ENCODE measurements around the gene TRAF7. TPM values are rescaled to one million over a fixed set of nuclear protein-coding genes. Genes with fewer than 3 reads are reported as not detected.

TRAF7 gene
- polyA plus RNA-seq, 1 donor from 2014 or later, result 30.9 TPM

DNA sequence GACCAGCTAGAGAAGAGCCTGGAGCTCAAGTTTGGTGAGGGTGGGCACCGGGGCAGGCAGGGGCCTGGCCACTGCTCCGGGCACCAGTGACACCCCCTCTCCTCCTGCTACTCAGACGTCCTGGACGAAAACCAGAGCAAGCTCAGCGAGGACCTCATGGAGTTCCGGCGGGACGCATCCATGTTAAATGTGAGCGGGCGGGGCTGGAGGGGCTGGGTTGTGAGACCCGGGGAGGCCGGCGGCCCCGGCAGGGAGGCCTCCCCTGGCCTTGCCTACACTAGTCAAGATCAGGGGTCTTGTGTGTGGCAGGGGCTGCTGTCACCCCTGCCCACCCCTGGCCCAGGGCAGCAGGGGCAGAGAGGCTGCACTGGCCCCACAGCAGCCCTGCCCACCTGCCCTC, 17.8 kb downstream of the TRAF7 start:
- Histone ChIP-seq H3K4me2 (ENCODE audit: low read length) (no peak overlapping the region), H3K27me3 (ENCODE audit: insufficient read depth, low read depth, low read length) (no peaks in the 10 kb centered on the region), H3K36me3 (ENCODE audit: insufficient read depth, low read length) (no peaks in the 10 kb centered on the region), H3K79me2 (replicated peaks; ENCODE audit: insufficient read depth, low read length) (no peaks in the 10 kb centered on the region), H3K9me2 (ENCODE audit: insufficient read depth, low read length) (no peaks in the 10 kb centered on the region), H3K4me3 (ENCODE audit: low read length) (no peak overlapping the region), H3K9me3 (ENCODE audit: low read length) (no peaks in the 10 kb centered on the region), H3K27ac (ENCODE audit: low read length) (no peak overlapping the region), H3F3A (ENCODE audit: insufficient read depth, low read length, poor library complexity, severe bottlenecking) (no peaks in the 10 kb centered on the region), H3K9ac (ENCODE audit: low read length) (no peak overlapping the region), H4K20me1 (ENCODE audit: insufficient read depth) (no peaks in the 10 kb centered on the region), H2AFZ (ENCODE audit: low read depth, low read length) (no peak overlapping the region)
- TF ChIP-seq TAF1 (IDR thresholded peaks at IDR 0.05; ENCODE audit: low read depth) (no peak), MXI1 (conservative IDR thresholded peaks at IDR 0.05; ENCODE audit: poor library complexity, severe bottlenecking) (no peak), SMC3 (conservative IDR thresholded peaks at IDR 0.05; ENCODE audit: poor library complexity) (no peak), EZH2 (IDR thresholded peaks at IDR 0.05; ENCODE audit: borderline replicate concordance, insufficient read depth, low read length, poor library complexity, severe bottlenecking) (no peak), RAD21 (conservative IDR thresholded peaks at IDR 0.05) (no peak), POLR2AphosphoS5 (IDR thresholded peaks at IDR 0.05) (no peak)
- TF ChIP-seq, protein P1, sequence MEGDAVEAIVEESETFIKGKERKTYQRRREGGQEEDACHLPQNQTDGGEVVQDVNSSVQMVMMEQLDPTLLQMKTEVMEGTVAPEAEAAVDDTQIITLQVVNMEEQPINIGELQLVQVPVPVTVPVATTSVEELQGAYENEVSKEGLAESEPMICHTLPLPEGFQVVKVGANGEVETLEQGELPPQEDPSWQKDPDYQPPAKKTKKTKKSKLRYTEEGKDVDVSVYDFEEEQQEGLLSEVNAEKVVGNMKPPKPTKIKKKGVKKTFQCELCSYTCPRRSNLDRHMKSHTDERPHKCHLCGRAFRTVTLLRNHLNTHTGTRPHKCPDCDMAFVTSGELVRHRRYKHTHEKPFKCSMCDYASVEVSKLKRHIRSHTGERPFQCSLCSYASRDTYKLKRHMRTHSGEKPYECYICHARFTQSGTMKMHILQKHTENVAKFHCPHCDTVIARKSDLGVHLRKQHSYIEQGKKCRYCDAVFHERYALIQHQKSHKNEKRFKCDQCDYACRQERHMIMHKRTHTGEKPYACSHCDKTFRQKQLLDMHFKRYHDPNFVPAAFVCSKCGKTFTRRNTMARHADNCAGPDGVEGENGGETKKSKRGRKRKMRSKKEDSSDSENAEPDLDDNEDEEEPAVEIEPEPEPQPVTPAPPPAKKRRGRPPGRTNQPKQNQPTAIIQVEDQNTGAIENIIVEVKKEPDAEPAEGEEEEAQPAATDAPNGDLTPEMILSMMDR (IDR thresholded peaks at IDR 0.05; ENCODE audit: poor library complexity, severe bottlenecking), result no peak
- TF ChIP-seq, protein P2, sequence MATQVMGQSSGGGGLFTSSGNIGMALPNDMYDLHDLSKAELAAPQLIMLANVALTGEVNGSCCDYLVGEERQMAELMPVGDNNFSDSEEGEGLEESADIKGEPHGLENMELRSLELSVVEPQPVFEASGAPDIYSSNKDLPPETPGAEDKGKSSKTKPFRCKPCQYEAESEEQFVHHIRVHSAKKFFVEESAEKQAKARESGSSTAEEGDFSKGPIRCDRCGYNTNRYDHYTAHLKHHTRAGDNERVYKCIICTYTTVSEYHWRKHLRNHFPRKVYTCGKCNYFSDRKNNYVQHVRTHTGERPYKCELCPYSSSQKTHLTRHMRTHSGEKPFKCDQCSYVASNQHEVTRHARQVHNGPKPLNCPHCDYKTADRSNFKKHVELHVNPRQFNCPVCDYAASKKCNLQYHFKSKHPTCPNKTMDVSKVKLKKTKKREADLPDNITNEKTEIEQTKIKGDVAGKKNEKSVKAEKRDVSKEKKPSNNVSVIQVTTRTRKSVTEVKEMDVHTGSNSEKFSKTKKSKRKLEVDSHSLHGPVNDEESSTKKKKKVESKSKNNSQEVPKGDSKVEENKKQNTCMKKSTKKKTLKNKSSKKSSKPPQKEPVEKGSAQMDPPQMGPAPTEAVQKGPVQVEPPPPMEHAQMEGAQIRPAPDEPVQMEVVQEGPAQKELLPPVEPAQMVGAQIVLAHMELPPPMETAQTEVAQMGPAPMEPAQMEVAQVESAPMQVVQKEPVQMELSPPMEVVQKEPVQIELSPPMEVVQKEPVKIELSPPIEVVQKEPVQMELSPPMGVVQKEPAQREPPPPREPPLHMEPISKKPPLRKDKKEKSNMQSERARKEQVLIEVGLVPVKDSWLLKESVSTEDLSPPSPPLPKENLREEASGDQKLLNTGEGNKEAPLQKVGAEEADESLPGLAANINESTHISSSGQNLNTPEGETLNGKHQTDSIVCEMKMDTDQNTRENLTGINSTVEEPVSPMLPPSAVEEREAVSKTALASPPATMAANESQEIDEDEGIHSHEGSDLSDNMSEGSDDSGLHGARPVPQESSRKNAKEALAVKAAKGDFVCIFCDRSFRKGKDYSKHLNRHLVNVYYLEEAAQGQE (IDR thresholded peaks at IDR 0.05; ENCODE audit: borderline replicate concordance), result no peak

DNA sequence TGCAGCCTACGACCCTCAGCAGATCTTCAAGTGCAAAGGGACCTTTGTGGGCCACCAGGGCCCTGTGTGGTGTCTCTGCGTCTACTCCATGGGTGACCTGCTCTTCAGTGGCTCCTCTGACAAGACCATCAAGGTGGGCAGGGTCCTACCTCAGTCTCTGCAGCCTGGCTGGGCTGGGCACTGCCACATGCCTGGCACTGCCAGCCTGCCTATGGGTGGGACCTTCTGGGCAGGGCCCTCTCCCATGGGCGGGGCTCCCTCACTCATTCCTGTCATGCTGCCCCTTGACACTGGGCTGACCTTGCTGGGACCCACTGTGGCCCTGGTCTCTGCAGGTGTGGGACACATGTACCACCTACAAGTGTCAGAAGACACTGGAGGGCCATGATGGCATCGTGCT, 18.3 kb downstream of the TRAF7 start:
- Histone ChIP-seq H3K36me3 (ENCODE audit: insufficient read depth, low read length) (no peaks in the 10 kb centered on the region), H3K9me2 (ENCODE audit: insufficient read depth, low read length) (no peaks in the 10 kb centered on the region), H3K79me2 (replicated peaks; ENCODE audit: insufficient read depth, low read length) (no peaks in the 10 kb centered on the region)

More for the DNA sequence above, 18.3 kb downstream of the TRAF7 start:
- no peaks in the 10 kb centered on the region for H3F3A ChIP-seq (ENCODE audit: insufficient read depth, low read length, poor library complexity, severe bottlenecking)
- peak overlapping the region; percentile 45 for H3K9ac ChIP-seq (ENCODE audit: low read length)
- H4K20me1 ChIP-seq (ENCODE audit: insufficient read depth), result no peaks in the 10 kb centered on the region
- TF ChIP-seq SMC3 (conservative IDR thresholded peaks at IDR 0.05; ENCODE audit: poor library complexity) (no peak), EZH2 (IDR thresholded peaks at IDR 0.05; ENCODE audit: borderline replicate concordance, insufficient read depth, low read length, poor library complexity, severe bottlenecking) (no peak), EP300 (conservative IDR thresholded peaks at IDR 0.05; ENCODE audit: poor library complexity, severe bottlenecking) (no peak), MXI1 (conservative IDR thresholded peaks at IDR 0.05; ENCODE audit: poor library complexity, severe bottlenecking) (no peak), TAF1 (IDR thresholded peaks at IDR 0.05; ENCODE audit: low read depth) (no peak), POLR2AphosphoS5 (IDR thresholded peaks at IDR 0.05) (no peak), RAD21 (conservative IDR thresholded peaks at IDR 0.05) (no peak)
- TF ChIP-seq, protein P1 (IDR thresholded peaks at IDR 0.05; ENCODE audit: poor library complexity, severe bottlenecking), result no peak
- TF ChIP-seq, protein P2 (IDR thresholded peaks at IDR 0.05; ENCODE audit: borderline replicate concordance), result no peak
- H3K4me2 ChIP-seq (ENCODE audit: low read length), result no peak overlapping the region
- no peaks in the 10 kb centered on the region for H3K27me3 ChIP-seq (ENCODE audit: insufficient read depth, low read depth, low read length)
- peak overlapping the region; percentile 69 for H3K27ac ChIP-seq (ENCODE audit: low read length)
- H3K4me3 ChIP-seq (ENCODE audit: low read length), result peak overlapping the region; percentile 46
- no peak overlapping the region for H2AFZ ChIP-seq (ENCODE audit: low read depth, low read length)
- H3K9me3 ChIP-seq (ENCODE audit: low read length), result no peaks in the 10 kb centered on the region
